NCI-H1930 (cell line): ENCODE measurements around the gene HAL.

Source experiments
- DNase-seq, 2 experiments: peaks; one replicate each; lab custom pipeline; 2025; lab: John Stamatoyannopoulos, UW

HAL gene

DNA sequence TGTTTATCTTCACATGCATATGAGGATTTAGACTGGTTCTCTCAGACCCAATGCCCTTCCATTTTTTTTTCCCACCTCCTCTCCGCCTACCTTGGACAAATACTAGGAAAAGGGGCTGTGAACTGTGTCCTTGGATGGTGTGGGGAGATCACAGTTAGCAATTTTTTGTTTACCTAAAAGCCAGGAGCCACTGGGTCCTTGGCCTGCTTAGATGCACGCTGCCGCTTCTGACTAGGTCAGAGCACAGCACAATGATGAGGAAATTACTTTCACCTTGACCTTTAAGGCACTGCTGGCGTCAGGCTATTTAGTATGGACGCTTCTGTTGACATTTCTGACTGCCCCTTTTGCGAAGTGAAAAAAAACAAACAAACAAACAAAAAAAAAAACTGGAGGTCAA, 55.6 kb downstream of the HAL start:
- no peak for DNase-seq
